Panc1 (cell line): ENCODE results near the gene GSKIP.

Experiments used
- POLR2AphosphoS5 ChIP-seq: IDR thresholded peaks from 2 replicates; pipeline ENCODE4 v1.6.1; 2012; ENCODE audit warnings: mild to moderate bottlenecking, low read depth, low read length, moderate library complexity
- TCF7L2 ChIP-seq: IDR thresholded peaks from 2 replicates; pipeline ENCODE4 v1.6.1; 2011; ENCODE audit warnings: mild to moderate bottlenecking, low read depth, low read length, inconsistent platforms
- TF ChIP-seq, protein P1 (sequence below): fragments of 450-650 bp; IDR thresholded peaks from 2 replicates; pipeline ENCODE4 v1.5.1; 2017; ENCODE audit warnings: mild to moderate bottlenecking
- TF ChIP-seq, protein P2 (sequence below), 2 experiments: IDR thresholded peaks; 2 replicates each; pipeline ENCODE4 v1.6.1; 2011 to 2012; ENCODE audit warnings: low read depth in 2 of 2, control low read depth in 1 of 2, low read length in 1 of 2, mild to moderate bottlenecking in 1 of 2, moderate library complexity in 1 of 2; ENCODE audit not compliant: insufficient read depth in 1 of 2

DNA sequence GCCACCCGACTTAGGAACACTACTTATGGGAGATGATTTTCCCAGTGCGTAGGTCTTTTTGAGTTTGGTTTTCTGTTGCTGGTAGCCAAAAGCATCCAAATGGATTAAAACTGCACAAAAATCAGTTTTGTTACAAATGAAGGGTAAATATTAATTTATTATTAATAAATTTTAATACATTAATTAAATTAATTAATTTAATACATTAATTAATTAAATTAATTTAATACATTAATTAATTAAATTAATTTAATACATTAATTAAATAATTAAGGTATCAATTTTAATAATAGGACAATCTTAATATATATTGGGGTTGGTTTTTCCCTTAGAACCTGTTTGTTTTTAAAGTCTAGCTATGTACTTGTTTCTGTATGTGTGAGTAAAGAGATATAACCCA is 52.2 kb downstream of the GSKIP start:
- TF ChIP-seq, protein P1, sequence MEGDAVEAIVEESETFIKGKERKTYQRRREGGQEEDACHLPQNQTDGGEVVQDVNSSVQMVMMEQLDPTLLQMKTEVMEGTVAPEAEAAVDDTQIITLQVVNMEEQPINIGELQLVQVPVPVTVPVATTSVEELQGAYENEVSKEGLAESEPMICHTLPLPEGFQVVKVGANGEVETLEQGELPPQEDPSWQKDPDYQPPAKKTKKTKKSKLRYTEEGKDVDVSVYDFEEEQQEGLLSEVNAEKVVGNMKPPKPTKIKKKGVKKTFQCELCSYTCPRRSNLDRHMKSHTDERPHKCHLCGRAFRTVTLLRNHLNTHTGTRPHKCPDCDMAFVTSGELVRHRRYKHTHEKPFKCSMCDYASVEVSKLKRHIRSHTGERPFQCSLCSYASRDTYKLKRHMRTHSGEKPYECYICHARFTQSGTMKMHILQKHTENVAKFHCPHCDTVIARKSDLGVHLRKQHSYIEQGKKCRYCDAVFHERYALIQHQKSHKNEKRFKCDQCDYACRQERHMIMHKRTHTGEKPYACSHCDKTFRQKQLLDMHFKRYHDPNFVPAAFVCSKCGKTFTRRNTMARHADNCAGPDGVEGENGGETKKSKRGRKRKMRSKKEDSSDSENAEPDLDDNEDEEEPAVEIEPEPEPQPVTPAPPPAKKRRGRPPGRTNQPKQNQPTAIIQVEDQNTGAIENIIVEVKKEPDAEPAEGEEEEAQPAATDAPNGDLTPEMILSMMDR, result no peak
- TF ChIP-seq TCF7L2 (no peak), POLR2AphosphoS5 (no peak)
- TF ChIP-seq, protein P2, sequence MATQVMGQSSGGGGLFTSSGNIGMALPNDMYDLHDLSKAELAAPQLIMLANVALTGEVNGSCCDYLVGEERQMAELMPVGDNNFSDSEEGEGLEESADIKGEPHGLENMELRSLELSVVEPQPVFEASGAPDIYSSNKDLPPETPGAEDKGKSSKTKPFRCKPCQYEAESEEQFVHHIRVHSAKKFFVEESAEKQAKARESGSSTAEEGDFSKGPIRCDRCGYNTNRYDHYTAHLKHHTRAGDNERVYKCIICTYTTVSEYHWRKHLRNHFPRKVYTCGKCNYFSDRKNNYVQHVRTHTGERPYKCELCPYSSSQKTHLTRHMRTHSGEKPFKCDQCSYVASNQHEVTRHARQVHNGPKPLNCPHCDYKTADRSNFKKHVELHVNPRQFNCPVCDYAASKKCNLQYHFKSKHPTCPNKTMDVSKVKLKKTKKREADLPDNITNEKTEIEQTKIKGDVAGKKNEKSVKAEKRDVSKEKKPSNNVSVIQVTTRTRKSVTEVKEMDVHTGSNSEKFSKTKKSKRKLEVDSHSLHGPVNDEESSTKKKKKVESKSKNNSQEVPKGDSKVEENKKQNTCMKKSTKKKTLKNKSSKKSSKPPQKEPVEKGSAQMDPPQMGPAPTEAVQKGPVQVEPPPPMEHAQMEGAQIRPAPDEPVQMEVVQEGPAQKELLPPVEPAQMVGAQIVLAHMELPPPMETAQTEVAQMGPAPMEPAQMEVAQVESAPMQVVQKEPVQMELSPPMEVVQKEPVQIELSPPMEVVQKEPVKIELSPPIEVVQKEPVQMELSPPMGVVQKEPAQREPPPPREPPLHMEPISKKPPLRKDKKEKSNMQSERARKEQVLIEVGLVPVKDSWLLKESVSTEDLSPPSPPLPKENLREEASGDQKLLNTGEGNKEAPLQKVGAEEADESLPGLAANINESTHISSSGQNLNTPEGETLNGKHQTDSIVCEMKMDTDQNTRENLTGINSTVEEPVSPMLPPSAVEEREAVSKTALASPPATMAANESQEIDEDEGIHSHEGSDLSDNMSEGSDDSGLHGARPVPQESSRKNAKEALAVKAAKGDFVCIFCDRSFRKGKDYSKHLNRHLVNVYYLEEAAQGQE (IDR thresholded peaks at IDR 0.05; ENCODE audit: insufficient read depth in 1 of 2, low read depth in 2 of 2, low read length in 1 of 2), result no peak
